Panc1 (cell line): Measurements from ENCODE around the gene STK25. TPM values are rescaled to one million over a fixed set of nuclear protein-coding genes. Genes with fewer than 3 reads are reported as not detected.

Experiments used
- ATAC-seq: fragments of 200-7000 bp; cut with Tn5 transposase; 2 replicates; pipeline ENCODE4 v1.9.1; 2020; ENCODE audit warnings: mild to moderate bottlenecking, moderate library complexity
- BruUV-seq: library from RNA; stranded (reverse); fragments of 400-500 nt; replicated peaks from 2 replicates; lab custom pipeline; 2021; lab: Mats Ljungman, UMichigan
- CTCF ChIA-PET: fragments of 300-600 bp; sonication (Branson Sonifier 250); formaldehyde crosslinking; loops from one replicate; lab custom pipeline; 2022; ENCODE audit warnings: antibody characterized with exemption; lab: Charles Lee
- POLR2A ChIA-PET: fragments of 300-600 bp; sonication (Branson Sonifier 250); formaldehyde crosslinking; loops from one replicate; lab custom pipeline; 2022; ENCODE audit warnings: antibody characterized with exemption; lab: Charles Lee
- DNase-seq: peaks from one replicate; pipeline ENCODE4 v3.0.0-alpha.2; 2010; ENCODE audit warnings: low read depth, low spot score
- H3K27ac ChIP-seq: 2 replicates; pipeline ENCODE4 v1.5.1; 2011; ENCODE audit warnings: mild to moderate bottlenecking, low read length, inconsistent platforms
- H3K27me3 ChIP-seq: fragments of 200-500 bp; sonication (Bioruptor generic); 2 replicates; pipeline ENCODE4 v1.6.0; 2014; ENCODE audit warnings: low read length, inconsistent platforms; ENCODE audit not compliant: control insufficient read depth, insufficient read depth
- H3K36me3 ChIP-seq: fragments of 200-500 bp; sonication (Bioruptor generic); 2 replicates; pipeline ENCODE4 v1.5.1; 2014; ENCODE audit warnings: inconsistent platforms, mild to moderate bottlenecking, low read length, moderate library complexity; ENCODE audit not compliant: control insufficient read depth, insufficient read depth
- H3K4me1 ChIP-seq: 2 replicates; pipeline ENCODE4 v1.5.1; 2011; ENCODE audit warnings: inconsistent platforms, mild to moderate bottlenecking, low read length, moderate library complexity; ENCODE audit not compliant: control insufficient read depth, insufficient read depth
- H3K4me3 ChIP-seq, 2 experiments: 2 replicates each; pipeline ENCODE4 v1.5.1; 2011 to 2012; ENCODE audit warnings: low read depth in 2 of 2, low read length in 2 of 2, mild to moderate bottlenecking in 2 of 2, inconsistent platforms in 1 of 2, moderate library complexity in 1 of 2
- H3K9me3 ChIP-seq: fragments of 200-500 bp; sonication (Bioruptor generic); 2 replicates; pipeline ENCODE4 v1.5.1; 2014; ENCODE audit warnings: low read depth, mild to moderate bottlenecking, inconsistent platforms, low read length, moderate library complexity; ENCODE audit not compliant: control insufficient read depth, insufficient read depth
- CTCF ChIP-seq: fragments of 450-650 bp; IDR thresholded peaks from 2 replicates; pipeline ENCODE4 v1.5.1; 2017; ENCODE audit warnings: mild to moderate bottlenecking
- POLR2AphosphoS5 ChIP-seq: IDR thresholded peaks from 2 replicates; pipeline ENCODE4 v1.6.1; 2012; ENCODE audit warnings: mild to moderate bottlenecking, low read depth, low read length, moderate library complexity
- REST ChIP-seq, 2 experiments: IDR thresholded peaks; 2 replicates each; pipeline ENCODE4 v1.6.1; 2011 to 2012; ENCODE audit warnings: low read depth in 2 of 2, control low read depth in 1 of 2, low read length in 1 of 2, mild to moderate bottlenecking in 1 of 2, moderate library complexity in 1 of 2; ENCODE audit not compliant: insufficient read depth in 1 of 2
- SIN3A ChIP-seq: IDR thresholded peaks from 2 replicates; pipeline ENCODE4 v1.6.1; 2012; ENCODE audit warnings: low read depth, mild to moderate bottlenecking, low read length, moderate library complexity, borderline replicate concordance; ENCODE audit not compliant: insufficient read depth
- TCF7L2 ChIP-seq: IDR thresholded peaks from 2 replicates; pipeline ENCODE4 v1.6.1; 2011; ENCODE audit warnings: mild to moderate bottlenecking, low read depth, low read length, inconsistent platforms
- in situ Hi-C: cut with HindIII; loops from 2 replicates; pipeline ENCODE4 v1.10.0; 2016; ENCODE audit warnings: low sequenced_read_pairs, low pct_unique_long_range_greater_than_20kb
- intact Hi-C: fragments of 100-400 bp; cut with micrococcal nuclease; formaldehyde crosslinking; loops from one replicate; pipeline ENCODE4 v1.10.0; 2022; ENCODE audit not compliant: unreplicated experiment
- total RNA-seq: library from RNA; stranded (reverse); gene quantifications from one replicate; pipeline ENCODE4 v1.2.1, GENCODE V29; 2021; ENCODE audit not compliant: unreplicated experiment

STK25 gene
- total RNA-seq, 1 experiment from 2014 or later = 195 TPM

- POLR2A ChIA-PET = no interaction called here
- no TSS peak for BruUV-seq
- in situ Hi-C loops = no loop called here
- Histone ChIP-seq H3K4me3 (no peak overlapping the region), H3K9me3 (no peaks in the 10 kb centered on the region), H3K27me3 (no peaks in the 10 kb centered on the region), H3K27ac (no peak overlapping the region), H3K36me3 (no peaks in the 10 kb centered on the region), H3K4me1 (peaks cover 4% of the 10 kb centered on the region; the same call in 1 of the 2 replicates)
- DNase-seq (no peak), ATAC-seq (no peak)
- TF ChIP-seq TCF7L2 (no peak), CTCF (no peak), POLR2AphosphoS5 (no peak), SIN3A (no peak), REST (IDR thresholded peaks at IDR 0.05; ENCODE audit: insufficient read depth in 1 of 2, low read depth in 2 of 2, low read length in 1 of 2) (no peak)
- intact Hi-C loops = no loop called here
- CTCF ChIA-PET = no interaction called here
These were observed 27.7 kb upstream of the STK25 start for GRCh38 chr2:241535871-241536655.

- in situ Hi-C loops (no loop called here), intact Hi-C loops (no loop called here)
- ChIA-PET POLR2A (no interaction called here), CTCF (no interaction called here)
- Histone ChIP-seq H3K27me3 (no peaks in the 10 kb centered on the region), H3K9me3 (no peaks in the 10 kb centered on the region), H3K4me1 (no peaks in the 10 kb centered on the region), H3K27ac (no peak overlapping the region), H3K4me3 (no peak overlapping the region), H3K36me3 (no peaks in the 10 kb centered on the region)
- ATAC-seq = no peak
- TF ChIP-seq SIN3A (no peak), TCF7L2 (no peak), REST (IDR thresholded peaks at IDR 0.05; ENCODE audit: insufficient read depth in 1 of 2, low read depth in 2 of 2, low read length in 1 of 2) (no peak), CTCF (no peak), POLR2AphosphoS5 (no peak)
- DNase-seq = no peak
- BruUV-seq = no TSS peak
These were observed 26.5 kb upstream of the STK25 start for GRCh38 chr2:241534701-241535375.
